Hindlimb muscle (tissue), 1 donor: ENCODE results near the gene SLC38A10. TPM values are rescaled to one million over a fixed set of nuclear protein-coding genes. Genes with fewer than 3 reads are reported as not detected.
A peak's percentile ranks its signal among the peaks of the same experiment; 100 is the strongest.

Experiments used
- DNase-seq: peaks from one replicate; pipeline ENCODE4 v3.0.0-alpha.2; 2013
- polyA plus RNA-seq: library from polyadenylated mRNA; unstranded; fragments of 120-200 nt; gene quantifications from one replicate; pipeline ENCODE4 v1.2.1, GENCODE V29; 2013; ENCODE audit not compliant: insufficient read length

SLC38A10 gene
- 53.2 TPM for polyA plus RNA-seq

- DNase-seq = peak; percentile 90
These were observed at the start of gene SLC38A10 for GRCh38 chr17:81295031-81295675. TSS of gene SLC38A10 (minus strand) at chr17:81295307. CDS start at chr17:81294921, 386 bp downstream.

- DNase-seq = no peak
These were observed 47.4 kb upstream of the SLC38A10 start for GRCh38 chr17:81342269-81343070.

GRCh38 chr17:81341516-81342268 is 46.6 kb upstream of the SLC38A10 start:
- no peak for DNase-seq

- peak; percentile 81 for DNase-seq
These were observed 45.8 kb upstream of the SLC38A10 start for GRCh38 chr17:81340607-81341515.

GRCh38 chr17:81339534-81340296 is 44.6 kb upstream of the SLC38A10 start:
- no peak for DNase-seq

- DNase-seq = no peak
These were observed 44.1 kb upstream of the SLC38A10 start for GRCh38 chr17:81339191-81339533.

GRCh38 chr17:81338274-81339190 is 43.4 kb upstream of the SLC38A10 start:
- no peak for DNase-seq

GRCh38 chr17:81337476-81337879 is 42.4 kb upstream of the SLC38A10 start:
- no peak for DNase-seq

GRCh38 chr17:81336930-81337325 is 41.8 kb upstream of the SLC38A10 start:
- no peak for DNase-seq

GRCh38 chr17:81336296-81336929 is 41.3 kb upstream of the SLC38A10 start:
- DNase-seq = no peak

- no peak for DNase-seq
These were observed 40.7 kb upstream of the SLC38A10 start for GRCh38 chr17:81335773-81336157.

GRCh38 chr17:81334987-81335772 is 40.1 kb upstream of the SLC38A10 start:
- DNase-seq = no peak

GRCh38 chr17:81334391-81334901 is 39.3 kb upstream of the SLC38A10 start:
- no peak for DNase-seq

- DNase-seq = no peak
These were observed 38.7 kb upstream of the SLC38A10 start for GRCh38 chr17:81333616-81334368.

- no peak for DNase-seq
These were observed 37.9 kb upstream of the SLC38A10 start for GRCh38 chr17:81332914-81333528.

GRCh38 chr17:81332118-81332834 is 37.2 kb upstream of the SLC38A10 start:
- DNase-seq = no peak

- no peak for DNase-seq
These were observed 36.5 kb upstream of the SLC38A10 start for GRCh38 chr17:81331527-81332043.
